ENCODE results near the gene RNF207. TPM values are rescaled to one million over a fixed set of nuclear protein-coding genes. Genes with fewer than 3 reads are reported as not detected.

Gene RNF207
- total RNA-seq, 1 donor from 2014 or later = 20.1 TPM

- DNase-seq (ENCODE audit: low read depth) = no peak
- peaks cover 5% of the 10 kb centered on the region for H3K27me3 ChIP-seq (ENCODE audit: control insufficient read depth, insufficient read depth, low read length)
- TF ChIP-seq, protein P1, sequence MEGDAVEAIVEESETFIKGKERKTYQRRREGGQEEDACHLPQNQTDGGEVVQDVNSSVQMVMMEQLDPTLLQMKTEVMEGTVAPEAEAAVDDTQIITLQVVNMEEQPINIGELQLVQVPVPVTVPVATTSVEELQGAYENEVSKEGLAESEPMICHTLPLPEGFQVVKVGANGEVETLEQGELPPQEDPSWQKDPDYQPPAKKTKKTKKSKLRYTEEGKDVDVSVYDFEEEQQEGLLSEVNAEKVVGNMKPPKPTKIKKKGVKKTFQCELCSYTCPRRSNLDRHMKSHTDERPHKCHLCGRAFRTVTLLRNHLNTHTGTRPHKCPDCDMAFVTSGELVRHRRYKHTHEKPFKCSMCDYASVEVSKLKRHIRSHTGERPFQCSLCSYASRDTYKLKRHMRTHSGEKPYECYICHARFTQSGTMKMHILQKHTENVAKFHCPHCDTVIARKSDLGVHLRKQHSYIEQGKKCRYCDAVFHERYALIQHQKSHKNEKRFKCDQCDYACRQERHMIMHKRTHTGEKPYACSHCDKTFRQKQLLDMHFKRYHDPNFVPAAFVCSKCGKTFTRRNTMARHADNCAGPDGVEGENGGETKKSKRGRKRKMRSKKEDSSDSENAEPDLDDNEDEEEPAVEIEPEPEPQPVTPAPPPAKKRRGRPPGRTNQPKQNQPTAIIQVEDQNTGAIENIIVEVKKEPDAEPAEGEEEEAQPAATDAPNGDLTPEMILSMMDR (IDR thresholded peaks at IDR 0.05; ENCODE audit: insufficient read depth, low read length, poor library complexity, severe bottlenecking) = no peak
- H3K36me3 ChIP-seq (ENCODE audit: control insufficient read depth, insufficient read depth, low read length) = no peaks in the 10 kb centered on the region
- H3K4me3 ChIP-seq (ENCODE audit: low read depth, low read length) = no peak overlapping the region
Observed at GRCh38 chr1:6261615-6261995, 55.7 kb downstream of the RNF207 start.

GRCh38 chr1:6262555-6263420 is 56.9 kb downstream of the RNF207 start:
- Histone ChIP-seq H3K27me3 (ENCODE audit: control insufficient read depth, insufficient read depth, low read length) (peaks cover 5% of the 10 kb centered on the region), H3K4me3 (ENCODE audit: low read depth, low read length) (no peak overlapping the region), H3K36me3 (ENCODE audit: control insufficient read depth, insufficient read depth, low read length) (no peaks in the 10 kb centered on the region)
- DNase-seq (ENCODE audit: low read depth) = no peak
- TF ChIP-seq, protein P1 (IDR thresholded peaks at IDR 0.05; ENCODE audit: insufficient read depth, low read length, poor library complexity, severe bottlenecking) = no peak

DNA sequence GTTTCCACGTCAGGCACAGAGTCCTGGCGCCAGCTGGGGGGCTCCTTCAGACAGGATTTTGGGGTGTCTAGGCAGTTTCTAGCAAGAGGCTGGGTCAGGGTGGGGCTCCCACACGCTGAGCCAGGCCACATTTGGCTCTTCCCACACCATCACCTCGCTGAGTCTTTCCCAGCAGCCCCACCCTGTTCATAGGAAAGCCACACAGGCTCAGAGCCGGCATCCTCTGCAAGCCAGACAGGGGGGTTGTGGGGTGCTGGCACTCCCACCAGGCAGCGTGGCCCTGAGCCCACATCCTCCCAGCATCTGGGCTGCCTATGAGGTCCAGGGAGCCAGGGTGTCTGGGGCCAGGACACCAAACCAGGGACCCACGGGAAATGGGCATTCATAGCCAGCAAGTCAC is 57.8 kb downstream of the RNF207 start:
- DNase-seq (ENCODE audit: low read depth) = no peak
- Histone ChIP-seq H3K4me3 (ENCODE audit: low read depth, low read length) (no peak overlapping the region), H3K27me3 (ENCODE audit: control insufficient read depth, insufficient read depth, low read length) (peaks cover 5% of the 10 kb centered on the region), H3K36me3 (ENCODE audit: control insufficient read depth, insufficient read depth, low read length) (no peaks in the 10 kb centered on the region)
- TF ChIP-seq, protein P1 (IDR thresholded peaks at IDR 0.05; ENCODE audit: insufficient read depth, low read length, poor library complexity, severe bottlenecking) = no peak

GRCh38 chr1:6265151-6265550 is 59.2 kb downstream of the RNF207 start:
- no peak for DNase-seq (ENCODE audit: low read depth)
- TF ChIP-seq, protein P1 (IDR thresholded peaks at IDR 0.05; ENCODE audit: insufficient read depth, low read length, poor library complexity, severe bottlenecking) = no peak
- no peaks in the 10 kb centered on the region for H3K36me3 ChIP-seq (ENCODE audit: control insufficient read depth, insufficient read depth, low read length)
- no peaks in the 10 kb centered on the region for H3K27me3 ChIP-seq (ENCODE audit: control insufficient read depth, insufficient read depth, low read length)
- no peak overlapping the region for H3K4me3 ChIP-seq (ENCODE audit: low read depth, low read length)

DNA sequence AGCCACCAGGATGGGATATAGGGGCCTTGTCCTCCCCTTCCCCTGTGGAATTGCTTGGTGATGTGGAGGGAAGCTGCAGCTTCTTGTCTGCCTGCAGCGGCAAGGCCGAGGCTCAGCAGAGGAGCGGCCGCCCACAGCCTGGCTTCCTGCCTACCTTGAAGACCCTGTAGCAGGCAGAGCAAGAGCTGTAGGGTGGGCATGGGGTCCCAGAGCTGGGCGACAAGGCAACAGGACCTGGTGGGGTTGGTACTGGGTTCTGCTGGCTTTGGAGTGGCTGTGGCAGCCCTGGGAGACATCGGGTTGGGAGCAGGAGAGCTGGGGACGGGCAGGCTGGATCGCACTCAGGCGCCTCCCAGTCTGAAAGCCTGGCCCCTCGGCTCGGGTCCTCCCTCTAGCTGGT is 60.7 kb downstream of the RNF207 start:
- DNase-seq (ENCODE audit: low read depth) = no peak
- H3K36me3 ChIP-seq (ENCODE audit: control insufficient read depth, insufficient read depth, low read length) = no peaks in the 10 kb centered on the region
- H3K4me3 ChIP-seq (ENCODE audit: low read depth, low read length) = no peak overlapping the region
- H3K27me3 ChIP-seq (ENCODE audit: control insufficient read depth, insufficient read depth, low read length) = no peaks in the 10 kb centered on the region
- TF ChIP-seq, protein P1 (IDR thresholded peaks at IDR 0.05; ENCODE audit: insufficient read depth, low read length, poor library complexity, severe bottlenecking) = no peak

All from kidney epithelial cell (primary cell).